GOT3 (cell line): ENCODE results near the gene TTLL5.
"Not testable (repeated sequence)": the region's sequence is repeated elsewhere in the genome, so short reads cannot be mapped to it uniquely, and the experiment has no call there.

Experiments used
- DNase-seq: peaks from one replicate; lab custom pipeline; 2025; ENCODE audit warnings: mixed read lengths; lab: John Stamatoyannopoulos, UW

The TTLL5 gene

DNA sequence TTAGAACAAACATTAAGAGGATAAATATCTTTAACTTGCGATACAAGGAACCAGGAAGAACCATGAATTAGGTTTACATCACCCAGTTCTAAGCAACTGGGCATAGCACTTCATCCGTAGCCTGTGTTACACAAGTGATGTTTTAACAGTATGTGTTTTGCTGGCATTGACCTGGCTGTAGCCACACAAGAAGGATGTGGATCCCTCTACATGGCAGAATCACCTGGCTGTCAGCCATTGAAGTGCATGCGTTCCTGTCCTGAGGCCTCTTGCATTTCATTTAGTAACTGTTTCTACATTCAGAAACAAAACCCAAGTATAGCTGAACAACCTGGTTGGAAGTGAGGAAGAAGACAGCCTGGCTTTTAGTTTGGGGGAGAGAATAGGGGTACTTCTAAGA is 248.6 kb downstream of the TTLL5 start:
- DNase-seq = no peak

DNA sequence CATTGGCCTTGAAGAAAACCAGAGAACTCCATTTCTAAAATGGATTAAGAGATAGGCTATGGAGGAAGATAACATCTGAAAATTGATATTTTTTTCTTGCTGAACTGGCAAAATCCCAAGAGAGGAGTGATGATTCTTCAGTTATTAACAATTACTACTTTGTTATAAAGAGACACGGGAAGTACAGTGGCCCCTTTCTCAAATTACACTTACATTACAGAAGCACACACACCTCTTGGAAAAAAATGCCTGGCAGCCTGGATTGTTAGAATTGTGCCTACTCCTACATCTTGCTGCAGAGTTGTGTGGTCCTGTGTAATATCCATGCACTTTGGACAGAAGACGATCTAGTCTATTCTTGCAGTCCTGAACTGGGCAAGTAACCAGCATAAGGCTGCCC is 249.0 kb downstream of the TTLL5 start:
- no peak for DNase-seq

DNA sequence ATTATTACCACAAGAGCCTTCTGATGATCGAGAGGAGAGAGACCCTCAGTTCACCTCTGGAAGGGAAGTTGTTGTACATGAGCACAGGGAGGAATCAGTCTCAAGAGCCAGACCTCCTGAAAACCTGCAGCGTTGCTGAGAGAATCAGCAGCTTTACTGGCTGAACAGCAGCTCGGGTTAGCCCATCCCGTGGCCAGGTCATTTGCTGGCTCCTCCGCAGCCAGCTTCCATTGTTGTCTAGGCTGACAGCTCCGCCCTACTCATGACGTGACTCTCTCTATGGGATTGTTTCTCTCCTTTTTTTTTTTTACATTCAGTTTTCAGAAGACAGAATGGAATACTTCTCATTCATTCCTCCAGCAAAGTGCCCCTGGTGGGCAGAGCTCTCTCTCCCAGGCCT is 250.8 kb downstream of the TTLL5 start:
- DNase-seq = no peak

DNA sequence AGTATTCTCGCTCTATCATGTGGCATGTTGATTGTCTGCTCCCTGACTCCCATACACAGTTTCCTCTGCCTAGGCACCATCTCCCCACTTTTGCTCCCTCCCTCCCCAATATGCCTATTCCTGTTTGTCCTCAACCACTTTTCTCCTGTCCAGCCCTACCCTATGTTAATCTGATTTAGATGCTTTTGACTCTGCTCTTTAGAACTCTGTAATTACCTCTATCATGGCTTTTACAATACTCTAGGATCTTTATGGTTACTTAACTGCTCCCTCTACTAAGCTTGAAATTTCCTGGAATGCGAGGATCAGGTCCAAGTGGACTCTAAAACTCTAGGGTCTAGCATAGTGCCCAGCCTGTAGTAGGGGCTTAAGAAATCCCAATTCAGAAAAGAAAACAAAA is 252.1 kb downstream of the TTLL5 start:
- no peak for DNase-seq

DNA sequence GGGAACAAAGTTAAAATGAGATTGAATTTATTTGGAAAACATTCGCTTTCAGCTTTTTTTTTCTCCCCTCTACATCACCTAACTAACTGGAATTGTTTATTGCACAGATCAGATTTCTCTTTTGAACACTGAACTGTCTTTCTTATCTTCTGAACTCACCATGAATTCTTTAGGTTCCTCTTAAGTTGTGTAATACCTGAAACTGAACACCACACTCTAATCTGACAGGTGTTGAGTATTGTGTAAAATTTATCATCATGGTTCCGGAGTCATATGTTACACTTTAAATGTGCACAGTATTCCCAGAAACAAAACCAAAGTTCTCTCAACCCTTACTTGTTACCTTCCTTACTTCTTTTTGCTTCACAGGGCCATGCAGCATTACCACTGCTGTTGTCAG is 254.0 kb downstream of the TTLL5 start:
- DNase-seq = no peak

DNA sequence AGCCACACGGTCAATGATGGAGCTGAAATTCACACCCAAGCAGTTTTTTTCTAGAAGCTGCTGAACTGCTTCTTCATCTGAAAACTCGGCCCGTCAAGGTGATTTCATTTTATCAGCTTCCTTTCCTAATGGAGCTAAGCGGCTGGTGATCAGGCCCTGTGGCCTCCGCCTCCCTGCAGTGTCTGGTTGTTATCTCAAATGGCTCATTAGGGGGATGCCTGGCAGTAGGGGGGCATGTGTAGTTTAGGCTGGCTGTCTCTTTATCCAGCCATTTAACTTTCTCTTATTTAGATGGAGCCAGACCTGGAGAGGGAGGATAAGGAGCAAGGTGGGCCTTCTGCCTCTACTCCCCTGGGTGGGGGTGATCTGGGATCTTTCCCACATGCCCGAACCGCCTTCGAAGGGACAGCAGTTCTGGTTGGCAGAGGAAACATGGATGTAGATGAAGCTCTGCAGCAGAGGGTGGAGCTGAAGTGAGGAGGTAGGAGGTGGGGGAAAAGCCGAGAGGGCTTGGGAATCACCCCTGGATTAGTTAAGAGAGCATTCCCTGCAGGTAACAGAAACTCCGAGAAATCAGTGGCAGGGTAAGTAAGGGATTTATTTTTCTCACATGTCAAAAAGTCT is 256.4 kb downstream of the TTLL5 start:
- DNase-seq = no peak

DNA sequence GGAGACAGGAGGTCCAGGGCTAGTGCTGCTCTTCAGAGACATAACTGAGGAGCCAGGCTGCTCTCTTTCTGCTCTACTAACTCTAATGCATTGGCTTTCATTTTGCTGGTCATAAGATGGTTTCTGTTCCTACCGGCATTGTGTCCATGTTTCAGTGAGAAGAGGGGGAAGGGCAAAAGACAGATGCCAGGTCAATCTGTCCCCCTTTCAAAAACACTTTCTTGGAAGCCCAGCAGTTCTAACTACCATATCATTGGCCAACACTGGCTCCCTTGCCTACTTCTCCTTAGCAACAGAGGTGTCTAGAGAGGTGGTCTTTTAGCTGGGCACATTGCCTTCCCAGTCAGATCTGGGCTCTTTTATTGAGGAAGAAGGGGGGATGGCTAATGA is 256.9 kb downstream of the TTLL5 start:
- no peak for DNase-seq

DNA sequence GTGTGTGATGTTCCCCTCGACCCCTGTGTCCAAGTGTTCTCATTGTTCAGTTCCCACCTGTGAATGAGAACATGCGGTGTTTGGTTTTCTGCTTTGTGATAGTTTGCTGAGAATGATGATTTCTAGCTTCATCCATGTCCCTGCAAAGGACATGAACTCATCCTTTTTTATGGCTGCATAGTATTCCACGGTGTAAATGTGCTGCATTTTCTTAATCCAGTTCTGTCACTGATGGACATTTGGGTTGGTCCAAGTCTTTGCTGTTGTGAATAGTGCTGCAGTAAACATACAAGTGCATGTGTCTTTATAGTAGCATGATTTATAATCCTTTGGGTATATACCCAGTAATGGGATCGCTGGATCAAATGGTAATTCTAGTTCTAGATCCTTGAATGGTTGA is 259.4 kb downstream of the TTLL5 start:
- not testable (repeated sequence) for DNase-seq

DNA sequence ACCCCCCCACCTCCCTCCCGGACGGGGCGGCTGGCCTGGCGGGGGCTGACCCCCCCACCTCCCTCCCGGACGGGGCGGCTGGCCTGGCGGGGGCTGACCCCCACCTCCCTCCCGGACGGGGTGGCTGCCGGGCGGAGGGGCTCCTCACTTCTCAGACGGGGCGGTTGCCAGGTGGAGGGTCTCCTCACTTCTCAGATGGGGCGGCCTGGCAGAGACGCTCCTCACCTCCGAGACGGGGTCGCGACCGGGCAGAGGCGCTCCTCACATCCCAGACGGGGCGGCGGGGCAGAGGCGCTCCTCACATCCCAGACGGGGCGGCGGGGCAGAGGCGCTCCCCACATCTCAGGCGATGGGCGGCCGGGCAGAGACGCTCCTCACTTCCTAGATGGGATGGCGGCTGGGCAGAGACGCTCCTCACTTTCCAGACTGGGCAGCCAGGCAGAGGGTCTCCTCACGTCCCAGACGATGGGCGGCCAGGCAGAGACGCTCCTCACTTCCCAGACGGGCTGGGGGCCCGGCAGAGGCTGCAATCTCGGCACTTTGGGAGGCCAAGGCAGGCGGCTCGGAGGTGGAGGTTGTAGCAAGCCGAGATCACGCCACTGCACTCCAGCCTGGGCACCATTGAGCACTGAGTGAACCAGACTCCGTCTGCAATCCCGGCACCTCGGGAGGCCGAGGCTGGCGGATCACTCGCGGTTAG is 264.2 kb downstream of the TTLL5 start:
- DNase-seq = not testable (repeated sequence)

DNA sequence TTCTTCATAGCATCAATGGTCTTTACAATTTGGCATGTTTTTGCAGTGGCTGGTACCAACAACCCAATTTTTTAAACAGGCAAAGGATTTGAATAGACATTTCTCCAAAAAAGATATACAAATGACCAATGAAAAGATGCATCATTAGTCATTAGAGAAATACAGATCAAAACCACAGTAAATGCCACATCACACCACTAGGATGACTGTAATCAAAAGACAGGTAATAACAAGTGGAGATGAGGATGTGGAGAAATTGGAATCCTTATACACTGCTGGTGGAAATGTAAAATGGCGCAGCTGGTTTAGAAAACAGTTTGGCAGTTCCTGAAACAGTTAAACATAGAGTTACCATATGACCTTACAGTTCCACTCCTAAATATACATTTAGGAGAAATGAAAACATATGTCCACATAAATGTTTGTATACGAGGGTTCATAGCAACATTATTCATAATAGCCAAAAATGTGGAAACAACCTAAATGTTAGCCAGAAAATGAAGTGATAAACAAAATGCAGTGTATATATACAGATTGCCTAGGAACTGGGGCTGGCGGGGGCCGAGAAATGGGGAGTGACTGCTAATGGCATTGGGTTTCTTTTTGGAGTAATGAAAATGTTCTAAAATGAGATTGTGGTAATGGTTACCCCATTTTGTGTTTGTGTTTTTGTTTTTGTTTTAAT is 265.5 kb downstream of the TTLL5 start:
- no peak for DNase-seq

DNA sequence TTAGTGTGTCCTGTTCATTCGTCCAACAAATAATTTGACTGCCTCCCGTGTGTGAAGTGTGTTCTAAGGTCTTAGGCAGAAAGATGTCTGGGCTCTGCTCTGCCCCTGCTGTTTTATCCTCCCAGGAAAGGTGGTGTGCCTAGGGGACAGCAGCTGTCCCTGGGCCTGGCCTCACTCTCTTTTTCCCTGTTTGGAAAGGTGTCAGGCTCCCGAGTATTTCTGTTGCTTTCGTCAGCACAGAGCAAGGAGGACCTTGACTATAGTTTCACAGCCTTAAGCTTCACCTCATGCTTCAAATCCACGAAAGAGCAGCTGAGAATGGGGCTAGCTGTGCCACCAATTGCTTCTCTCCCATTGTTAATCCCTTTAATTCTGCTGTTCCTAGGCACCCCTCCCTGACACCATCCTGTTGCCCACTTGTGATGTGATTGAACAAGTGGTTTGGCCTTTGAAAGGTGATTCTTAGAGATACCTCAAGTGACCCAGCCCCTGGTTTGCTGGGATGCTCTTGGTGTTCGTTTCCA is 266.6 kb downstream of the TTLL5 start:
- no peak for DNase-seq

DNA sequence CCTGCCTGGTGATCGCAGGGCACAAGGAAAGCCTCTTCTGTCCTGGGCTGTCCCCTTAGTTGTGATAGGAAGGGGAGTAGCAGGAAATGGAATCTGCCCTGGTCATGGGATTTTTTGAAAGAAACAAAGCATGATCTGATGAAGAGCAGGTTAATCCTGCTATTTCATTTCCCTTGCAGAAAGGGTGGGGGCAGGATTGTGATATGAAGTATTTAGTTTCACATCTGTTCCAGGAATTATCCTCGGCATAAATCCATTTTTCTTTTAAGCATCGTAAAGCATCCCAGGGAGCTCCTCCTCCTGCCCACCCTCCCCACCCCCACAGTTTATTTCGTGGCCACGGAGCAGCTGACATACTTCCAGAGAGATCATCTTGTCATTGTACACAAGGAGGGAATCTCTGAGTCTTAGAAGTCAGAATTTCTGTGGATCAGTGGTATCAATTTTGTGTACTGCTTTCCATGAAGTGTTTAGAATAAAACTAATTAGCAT is 267.7 kb downstream of the TTLL5 start:
- no peak for DNase-seq

DNA sequence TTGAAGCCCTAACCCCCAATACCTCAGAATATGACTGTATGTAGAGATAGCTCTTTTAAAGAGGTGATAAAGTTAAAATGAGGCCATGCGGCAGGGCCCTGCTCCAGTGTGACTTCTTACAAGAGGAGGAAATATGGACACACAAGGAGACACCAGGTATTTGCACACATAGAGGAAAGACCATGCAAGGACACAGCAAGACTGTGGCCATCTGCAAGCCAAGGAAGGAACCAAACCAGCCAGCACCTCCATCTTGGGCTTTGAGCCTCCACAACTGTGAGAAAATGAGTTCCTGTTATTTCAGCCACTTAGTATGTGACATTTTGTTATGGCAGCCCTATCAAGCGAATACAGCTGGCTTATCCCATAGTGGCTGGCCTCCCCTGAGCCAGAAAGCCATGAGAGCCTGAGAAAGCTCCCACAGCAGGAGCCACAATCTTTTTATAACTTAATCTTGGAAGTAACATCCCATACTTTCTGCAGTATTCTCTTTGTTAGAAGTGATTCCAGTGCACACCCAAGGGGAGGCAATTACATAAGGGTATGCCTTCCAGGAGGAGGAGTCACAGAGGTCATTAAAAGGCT is 272.8 kb downstream of the TTLL5 start:
- no peak for DNase-seq

DNA sequence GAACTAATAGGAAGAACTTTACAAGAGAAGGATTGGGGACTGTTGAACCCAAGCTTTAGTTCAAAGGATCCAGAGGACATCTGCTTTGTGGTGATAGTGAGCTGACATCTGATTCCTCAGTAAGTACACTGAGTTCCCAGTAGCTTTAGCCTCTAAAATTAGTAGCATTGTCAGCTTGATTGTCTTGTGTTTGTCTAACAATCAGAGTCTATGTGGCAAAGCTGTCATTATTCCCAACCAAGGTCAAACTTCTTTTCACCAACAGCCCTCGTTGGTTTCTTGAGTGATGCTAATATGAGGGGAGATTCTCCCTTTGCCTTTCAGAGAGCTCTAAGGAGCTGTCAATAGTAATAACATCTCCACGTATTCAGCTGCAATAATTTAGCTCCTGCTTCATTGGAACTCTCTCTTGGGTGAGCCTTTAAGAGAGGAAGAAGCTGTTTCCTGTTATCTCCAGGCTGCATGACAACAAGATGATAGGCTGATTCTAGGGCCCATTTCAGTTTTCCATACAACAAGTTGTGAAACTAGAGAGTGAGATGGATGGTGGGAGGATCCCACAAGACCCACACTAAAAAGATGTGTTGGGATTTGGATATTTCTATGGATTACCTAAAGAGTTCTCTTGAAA is 274.1 kb downstream of the TTLL5 start:
- DNase-seq = no peak

DNA sequence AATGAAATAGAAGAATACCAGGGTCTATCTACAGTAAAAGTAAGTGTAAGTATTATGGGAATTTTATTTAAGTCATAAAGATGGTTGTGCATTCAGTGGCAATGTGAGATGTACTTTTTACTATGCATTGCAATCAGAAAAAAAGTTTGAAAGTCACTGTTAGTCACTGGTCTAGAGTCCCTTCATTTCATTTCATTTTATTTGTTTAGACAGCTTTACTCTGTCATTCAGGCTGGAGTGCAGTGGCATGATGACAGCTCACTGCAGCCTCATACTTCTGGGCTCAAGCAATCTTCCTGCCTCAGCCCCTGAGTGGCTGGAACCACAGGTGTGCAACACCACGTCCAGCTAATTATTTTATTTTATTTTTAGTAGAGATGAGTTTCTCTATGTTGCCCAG is 278.2 kb downstream of the TTLL5 start:
- DNase-seq = no peak

DNA sequence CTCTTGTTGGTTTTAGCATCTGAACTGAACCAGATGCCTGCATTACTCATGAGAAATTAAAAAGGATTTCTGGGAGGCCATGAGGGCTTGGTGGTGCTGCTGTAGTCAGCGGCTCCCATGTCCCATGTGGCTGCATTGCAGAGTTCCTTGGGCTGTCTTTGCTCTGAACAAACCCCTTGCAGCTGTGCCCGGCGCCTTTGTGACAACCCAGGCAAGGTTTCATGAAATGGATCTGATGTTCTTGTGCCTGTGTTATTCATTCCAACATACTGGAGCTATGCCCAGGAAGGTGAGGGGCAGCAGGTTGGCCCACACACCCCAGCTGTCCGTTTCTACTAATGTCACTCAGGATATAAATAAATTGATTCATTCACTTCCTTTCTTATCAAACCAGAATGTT is 280.0 kb downstream of the TTLL5 start:
- no peak for DNase-seq

DNA sequence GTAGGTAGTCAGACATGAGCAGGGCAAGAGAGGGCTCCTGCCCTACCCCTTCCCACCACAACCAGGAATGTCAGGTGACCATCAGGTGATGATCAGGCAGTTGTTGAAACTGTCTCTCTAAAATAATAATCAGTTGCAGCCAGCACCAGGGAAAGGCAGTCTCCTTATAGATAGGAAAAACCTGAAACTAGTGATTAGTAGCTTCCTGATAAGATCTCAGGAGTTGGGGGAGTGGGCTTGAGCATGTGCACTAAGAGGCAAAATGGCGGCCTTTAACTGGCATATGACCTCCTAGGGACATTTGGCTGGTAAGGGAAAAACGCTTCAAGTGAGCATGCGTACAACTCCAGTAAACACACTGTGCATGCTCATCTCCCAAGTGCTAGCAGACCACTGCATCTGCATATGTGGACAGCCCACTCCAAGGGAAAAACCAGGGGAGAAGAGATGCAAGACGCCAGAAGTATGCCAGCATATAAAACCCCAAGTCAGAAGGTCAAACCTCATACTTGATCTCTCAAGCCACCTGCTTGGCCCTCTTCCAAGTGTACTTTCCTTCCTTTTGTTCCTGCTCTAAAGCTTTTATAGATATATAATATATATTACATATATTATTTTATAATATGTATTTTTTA is 283.7 kb downstream of the TTLL5 start:
- DNase-seq = no peak

DNA sequence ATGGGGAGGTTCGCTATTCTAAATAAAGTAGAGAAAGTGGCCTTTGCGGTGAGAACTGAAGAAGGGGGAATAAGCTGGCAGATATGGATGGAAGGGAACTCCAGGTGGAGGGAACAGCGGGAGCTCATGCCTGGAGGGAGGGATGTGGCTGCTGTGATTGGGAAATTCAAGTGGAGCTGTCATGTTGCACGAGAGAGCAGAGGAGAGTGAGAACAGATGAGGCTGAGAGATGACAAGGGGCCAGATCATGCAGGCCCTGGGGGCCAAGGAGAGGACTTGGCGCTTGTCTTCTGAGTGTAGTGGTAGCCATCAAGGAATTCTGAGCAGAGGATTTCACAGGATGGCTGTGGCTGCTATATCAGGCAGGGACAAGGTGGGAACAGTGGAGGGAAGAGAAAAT is 285.7 kb downstream of the TTLL5 start:
- DNase-seq = no peak

DNA sequence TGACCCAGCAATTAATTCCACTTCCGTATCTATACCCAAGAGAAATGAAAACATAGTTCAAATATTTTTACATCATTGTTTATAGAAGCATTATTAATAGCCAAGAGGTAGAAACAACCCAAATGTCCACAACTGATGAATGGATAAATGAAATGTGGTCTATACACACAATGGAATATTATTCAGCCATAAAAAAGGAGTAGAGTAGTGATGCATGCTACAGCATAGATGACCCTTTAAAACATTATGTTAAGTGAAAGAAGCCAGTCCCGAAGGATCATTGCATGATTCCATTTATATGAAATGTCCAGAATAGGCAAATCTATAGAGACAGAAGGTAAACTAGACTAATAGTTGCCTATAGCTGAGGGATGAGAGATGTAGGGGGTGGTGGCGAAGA is 291.4 kb downstream of the TTLL5 start:
- no peak for DNase-seq

DNA sequence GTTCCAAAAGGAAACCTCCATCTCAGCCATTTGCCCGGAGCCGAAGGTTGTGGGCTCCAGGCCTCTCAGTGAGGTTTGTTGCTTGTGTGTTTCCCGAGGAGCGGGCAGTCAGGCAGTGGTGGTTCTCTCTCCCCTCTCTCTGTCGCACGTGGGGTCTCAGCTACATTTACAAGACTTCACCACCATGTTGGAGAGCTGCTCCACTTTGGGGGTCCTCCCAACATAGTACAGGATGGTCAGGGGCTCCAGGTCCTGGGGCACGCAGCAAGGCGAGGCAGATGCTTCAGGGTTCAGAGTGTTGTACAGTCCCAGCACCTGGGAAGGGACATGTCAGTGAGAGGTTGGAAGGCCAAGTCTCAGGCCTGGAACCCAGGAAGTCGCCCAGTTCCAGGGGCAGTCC is 298.0 kb downstream of the TTLL5 start:
- no peak for DNase-seq

DNA sequence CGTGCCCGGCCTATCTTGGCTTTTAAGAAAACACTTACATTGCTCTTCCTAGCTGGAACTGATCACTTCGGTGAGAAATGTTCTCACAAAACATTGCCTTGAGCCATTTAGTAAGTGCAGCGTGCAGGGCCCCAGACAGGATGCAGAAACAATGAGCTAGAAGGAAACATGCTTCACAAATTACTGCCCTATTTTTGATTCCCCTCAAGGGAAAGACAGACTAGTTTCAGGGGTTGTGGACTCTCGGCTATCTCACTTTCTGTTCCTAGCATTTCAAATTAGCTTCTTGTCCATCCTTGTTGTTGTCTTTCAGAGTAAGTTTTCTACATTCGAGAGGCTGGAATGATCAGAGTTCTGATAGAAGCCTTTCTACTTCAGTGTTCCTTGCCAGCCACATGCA is 299.2 kb downstream of the TTLL5 start:
- no peak for DNase-seq

DNA sequence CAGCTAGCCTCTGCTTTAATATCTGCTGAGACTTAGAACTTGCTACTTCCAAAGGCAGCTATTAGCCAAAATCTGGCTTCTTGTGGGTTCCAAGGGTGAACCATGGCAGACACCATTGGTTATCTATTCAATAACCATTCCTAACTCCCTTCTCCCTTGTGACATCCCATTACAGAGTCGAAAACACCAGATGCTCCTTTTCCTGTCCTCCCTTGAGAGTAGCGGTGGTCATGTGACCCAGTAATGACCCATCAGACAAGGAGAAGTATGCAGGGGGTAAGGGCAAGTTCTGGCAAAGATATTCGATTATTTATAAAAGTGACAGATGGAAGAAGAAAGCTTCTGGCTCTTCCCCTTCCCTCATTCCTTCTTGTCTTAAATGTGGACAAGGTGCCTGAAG is 300.6 kb downstream of the TTLL5 start:
- no peak for DNase-seq
